GM12878 (cell line): Measurements from ENCODE around the gene PFKFB3.

ENCODE experiments used
- CEBPB ChIP-seq, 2 experiments: fragments of 150-350 bp in 1 of 2; IDR thresholded peaks; 2 replicates each; pipeline ENCODE4 v1.6.1; 2012 to 2014; ENCODE audit warnings: low read depth in 2 of 2, low read length in 2 of 2, borderline replicate concordance in 1 of 2, inconsistent platforms in 1 of 2
- CTCF ChIP-seq, 3 experiments: IDR thresholded peaks in 2 of 3; conservative IDR thresholded peaks in 1 of 3; 2 replicates each; pipeline ENCODE4 v1.5.1; 2011; ENCODE audit warnings: low read depth in 3 of 3, low read length in 3 of 3, mild to moderate bottlenecking in 3 of 3, control low read depth in 2 of 3, moderate library complexity in 2 of 3, inconsistent platforms in 1 of 3, mixed read lengths in 1 of 3; ENCODE audit not compliant: control insufficient read depth in 2 of 3, insufficient read depth in 1 of 3; ENCODE audit errors: extremely low read depth in 1 of 3
- EP300 ChIP-seq, 2 experiments: fragments of 150-350 bp in 1 of 2; IDR thresholded peaks; 2 replicates each; pipeline ENCODE4 v1.6.1; 2011 to 2012; ENCODE audit warnings: low read depth in 2 of 2, low read length in 2 of 2, borderline replicate concordance in 1 of 2, improper control_type of control experiment in 1 of 2, inconsistent platforms in 1 of 2; ENCODE audit not compliant: control insufficient read depth in 1 of 2
- NFXL1 ChIP-seq: fragments of 450-650 bp; IDR thresholded peaks from 2 replicates; pipeline ENCODE4 v1.6.1; 2017; ENCODE audit warnings: antibody characterized with exemption, mild to moderate bottlenecking, borderline replicate concordance
- SMARCA5 ChIP-seq: fragments of 450-650 bp; IDR thresholded peaks from 2 replicates; pipeline ENCODE4 v1.6.1; 2017; ENCODE audit warnings: mild to moderate bottlenecking
- TARDBP ChIP-seq: IDR thresholded peaks from 2 replicates; pipeline ENCODE4 v1.6.1; 2016; ENCODE audit warnings: borderline replicate concordance
- ZNF24 ChIP-seq: fragments of 450-650 bp; IDR thresholded peaks from 2 replicates; pipeline ENCODE4 v1.6.1; 2017; ENCODE audit warnings: antibody characterized with exemption, mild to moderate bottlenecking

GRCh38 chr10:6178581-6178980 lies 24.2 kb upstream of the PFKFB3 start:
- TF ChIP-seq TARDBP = no peak
- TF ChIP-seq ZNF24 = no peak
- no peak for TF ChIP-seq CEBPB (IDR thresholded peaks at IDR 0.05; ENCODE audit: borderline replicate concordance in 1 of 2, low read depth in 2 of 2, low read length in 2 of 2)
- TF ChIP-seq SMARCA5 = no peak
- TF ChIP-seq CTCF (IDR thresholded peaks at IDR 0.05 in 2 of 3, conservative IDR thresholded peaks at IDR 0.05 in 1 of 3; ENCODE audit: control insufficient read depth in 2 of 3, extremely low read depth in 1 of 3, insufficient read depth in 1 of 3, low read depth in 3 of 3, low read length in 3 of 3) = no peak
- TF ChIP-seq NFXL1 = no peak
- TF ChIP-seq EP300 (IDR thresholded peaks at IDR 0.05; ENCODE audit: borderline replicate concordance in 1 of 2, control insufficient read depth in 1 of 2, low read depth in 2 of 2, low read length in 2 of 2) = no peak
